K562 (cell line): Measurements from ENCODE around the gene CCL4. TPM values are rescaled to one million over a fixed set of nuclear protein-coding genes. Genes with fewer than 3 reads are reported as not detected.

Experiments
- ATAC-seq: fragments of 200-7000 bp; cut with Tn5 transposase; 3 replicates; pipeline ENCODE4 v1.9.1; 2020; ENCODE audit warnings: moderate library complexity
- BruUV-seq: library from RNA; stranded (reverse); fragments of 400-500 nt; replicated peaks from 2 replicates; lab custom pipeline; 2021; lab: Mats Ljungman, UMichigan
- CTCF ChIA-PET: fragments of 300-600 bp; formaldehyde crosslinking; extraction: SDS; loops from one replicate; lab custom pipeline; 2021; ENCODE audit warnings: low intra/inter-chr PET ratio; lab: Yijun Ruan, JAX
- POLR2A ChIA-PET: fragments of 300-600, 350-650 bp; sonication (Branson Sonifier 250); formaldehyde crosslinking; extraction: SDS; loops from one replicate; lab custom pipeline; 2021; ENCODE audit warnings: antibody characterized with exemption, inconsistent platforms; lab: Yijun Ruan, JAX
- DNase-seq, 4 experiments: peaks; one replicate each; pipeline versions ENCODE4 v3.0.0 to v3.0.0-alpha.2; 2011 to 2018; ENCODE audit warnings: low spot score in 3 of 4, mixed read lengths in 3 of 4; ENCODE audit errors: extremely low read depth in 1 of 4
- FAIRE-seq: peaks from 2 replicates; lab custom pipeline; 2011; peaks lifted over from hg19 to GRCh38; lab: Jason Lieb, UNC
- H2AFZ ChIP-seq: 2 replicates; pipeline ENCODE4 v1.6.0; 2011; ENCODE audit warnings: low read depth, low read length, control low read depth, inconsistent platforms
- H3K27ac ChIP-seq: fragments of 200-600 bp; 3 replicates; pipeline ENCODE4 v1.8.0; 2011; ENCODE audit warnings: low read depth, mild to moderate bottlenecking, control low read depth, inconsistent platforms, low read length, moderate library complexity, mixed read lengths; ENCODE audit errors: extremely low read depth
- H3K27me3 ChIP-seq, 2 experiments: fragments of 300-600 bp in 1 of 2; 2 replicates in 1 of 2; 3 replicates in 1 of 2; pipeline versions ENCODE4 v1.6.0 to v1.8.0; 2011; ENCODE audit warnings: inconsistent platforms in 2 of 2, low read length in 2 of 2, mild to moderate bottlenecking in 1 of 2, mixed read lengths in 1 of 2, moderate library complexity in 1 of 2; ENCODE audit not compliant: control insufficient read depth in 2 of 2, insufficient read depth in 2 of 2
- H3K36me3 ChIP-seq: fragments of 300-600 bp; 3 replicates; pipeline ENCODE4 v1.8.0; 2011; ENCODE audit warnings: mild to moderate bottlenecking, low read length, inconsistent platforms; ENCODE audit not compliant: control insufficient read depth, insufficient read depth
- H3K4me1 ChIP-seq, 2 experiments: fragments of 200-600 bp in 1 of 2; replicated peaks in 1 of 2; 2 replicates in 1 of 2; 3 replicates in 1 of 2; pipeline versions ENCODE4 v1.5.1 to v1.8.0; 2011; ENCODE audit warnings: inconsistent platforms in 2 of 2, low read length in 2 of 2, mild to moderate bottlenecking in 1 of 2, mixed read lengths in 1 of 2, moderate library complexity in 1 of 2; ENCODE audit not compliant: control insufficient read depth in 2 of 2, insufficient read depth in 2 of 2
- H3K4me2 ChIP-seq: 2 replicates; pipeline ENCODE4 v1.6.1; 2011; ENCODE audit warnings: low read length, control low read depth, inconsistent platforms, mixed read lengths; ENCODE audit not compliant: insufficient read depth
- H3K4me3 ChIP-seq: fragments of 200-600 bp; sonication (generic), shearing (Covaris generic); 2 replicates; pipeline ENCODE4 v1.5.1; 2016; ENCODE audit warnings: control low read depth, inconsistent platforms
- H3K79me2 ChIP-seq: fragments of 200-600 bp; 3 replicates; pipeline ENCODE4 v1.8.0; 2011; ENCODE audit warnings: low read length, inconsistent platforms; ENCODE audit not compliant: control insufficient read depth, insufficient read depth
- H3K9ac ChIP-seq, 2 experiments: 2 replicates each; pipeline versions ENCODE4 v1.6.0 to v1.6.1; 2011; ENCODE audit warnings: low read depth in 2 of 2, low read length in 2 of 2, control low read depth in 1 of 2, inconsistent platforms in 1 of 2, mild to moderate bottlenecking in 1 of 2, mixed read lengths in 1 of 2; ENCODE audit not compliant: insufficient read depth in 1 of 2
- H3K9me1 ChIP-seq: one replicate; pipeline ENCODE4 v1.6.0; 2011; ENCODE audit warnings: inconsistent platforms, mild to moderate bottlenecking, low read length, moderate library complexity; ENCODE audit not compliant: control insufficient read depth, insufficient read depth
- H3K9me3 ChIP-seq: replicated peaks from 2 replicates; pipeline ENCODE4 v1.5.1; 2011; ENCODE audit warnings: low read depth, low read length, inconsistent platforms; ENCODE audit not compliant: control insufficient read depth, insufficient read depth
- H4K20me1 ChIP-seq: replicated peaks from 2 replicates; pipeline ENCODE4 v1.6.1; 2011; ENCODE audit warnings: low read length, inconsistent platforms, mixed read lengths; ENCODE audit not compliant: control insufficient read depth, insufficient read depth
- ATF2 ChIP-seq: sonication (generic); formaldehyde crosslinking; IDR thresholded peaks from 2 replicates; pipeline ENCODE4 v1.8.1; 2022; ENCODE audit warnings: missing genetic modification reagents
- LCOR ChIP-seq: sonication (generic); formaldehyde crosslinking; IDR thresholded peaks from 2 replicates; pipeline ENCODE4 v1.8.0; 2022; ENCODE audit warnings: mild to moderate bottlenecking, missing genetic modification reagents
- MGA ChIP-seq: fragments of 450-650 bp; IDR thresholded peaks from 2 replicates; pipeline ENCODE4 v1.6.1; 2016; ENCODE audit warnings: mild to moderate bottlenecking, moderate library complexity
- THRA ChIP-seq: fragments of 450-650 bp; IDR thresholded peaks from 2 replicates; pipeline ENCODE4 v1.6.1; 2017; ENCODE audit warnings: mild to moderate bottlenecking, moderate library complexity
- WGBS: fragments of 100-300 bp; shearing (Covaris generic); methylation state at CpG from one replicate; pipeline ENCODE4 v1.1.6; 2016; ENCODE audit warnings: low coverage, mixed read lengths; ENCODE audit not compliant: insufficient coverage; ENCODE audit errors: missing lambda C conversion rate; 5-methylcytosine and 5-hydroxymethylcytosine counted together
- in situ Hi-C: fragments of 300-500 bp; cut with MboI; formaldehyde crosslinking; loops from 4 replicates; pipeline ENCODE4 v1.15.0; 2018; ENCODE audit warnings: inconsistent platforms, mixed read lengths
- intact Hi-C: fragments of 100-400 bp; cut with micrococcal nuclease; formaldehyde crosslinking; loops from 2 replicates; pipeline ENCODE4 v1.14.2; 2022
- polyA plus RNA-seq, 8 experiments: library from polyadenylated mRNA; depleted of rRNA in 4 of 8; stranded (reverse) in 5 of 8; unstranded in 3 of 8; fragments of >200 nt; fragmentation: Nextera tagmentation in 2 of 8; fragmentation: Illumina TruSeq in 1 of 8; extraction: Ambion mirVana in 2 of 8; extraction: Trizol in 1 of 8; gene quantifications; 2 replicates each; pipeline versions ENCODE4 v1.2.1 to v1.2.3, GENCODE V29; 2011 to 2014; ENCODE audit warnings: inconsistent platforms in 1 of 8, missing spikeins in 1 of 8
- total RNA-seq, 7 experiments: library from RNA; depleted of rRNA in 6 of 7; stranded (reverse); fragments of >200 nt in 6 of 7; fragmentation: Illumina TruSeq in 2 of 7; extraction: Trizol in 2 of 7; gene quantifications; 2 replicates each; pipeline versions ENCODE4 v1.2.1 to v1.2.3, GENCODE V29; 2011 to 2021; ENCODE audit warnings: low replicate concordance in 1 of 7

CCL4 gene
- total and polyA plus RNA-seq, 9 of the 15 experiments (the other 6 are each of a cell fraction or from before 2014, with no cell fraction given): 0.91 TPM; not detected in 8

- no peak for ATAC-seq
- no peak overlapping the region for H3K27ac ChIP-seq
- ChIA-PET POLR2A (no interaction called here), CTCF (no interaction called here)
- WGBS: 0% methylated on average over 1 of the region's 1 CpG
- no peaks in the 10 kb centered on the region for H4K20me1 ChIP-seq
- H3K4me1 ChIP-seq: no peaks in the 10 kb centered on the region
- intact Hi-C loops: no loop called here
- H3K4me2 ChIP-seq: no peak overlapping the region
- no peak overlapping the region for H2AFZ ChIP-seq
- TF ChIP-seq LCOR (CRISPR knock-in tag) (no peak), THRA (no peak), ATF2 (CRISPR knock-in tag) (no peak), MGA (no peak)
- no peaks in the 10 kb centered on the region for H3K9me3 ChIP-seq
- BruUV-seq: no TSS peak
- no peaks in the 10 kb centered on the region for H3K79me2 ChIP-seq
- peaks cover 13 to 18% of the 10 kb centered on the region in 2 experiments; a peak in 4 of 5 replicates for H3K27me3 ChIP-seq
- no peak overlapping the region for H3K4me3 ChIP-seq
- no peak overlapping the region for H3K9ac ChIP-seq
- H3K36me3 ChIP-seq: no peaks in the 10 kb centered on the region
- H3K9me1 ChIP-seq: no peaks in the 10 kb centered on the region
- FAIRE-seq: no peak
- no peak for DNase-seq
- in situ Hi-C loops: no loop called here
Observed at GRCh38 chr17:36086791-36087190, 16.8 kb upstream of the CCL4 start.
